ENCODE results near the gene CTTN.
"Not testable (repeated sequence)": the region's sequence is repeated elsewhere in the genome, so short reads cannot be mapped to it uniquely, and the experiment has no call there.

The CTTN gene

DNA sequence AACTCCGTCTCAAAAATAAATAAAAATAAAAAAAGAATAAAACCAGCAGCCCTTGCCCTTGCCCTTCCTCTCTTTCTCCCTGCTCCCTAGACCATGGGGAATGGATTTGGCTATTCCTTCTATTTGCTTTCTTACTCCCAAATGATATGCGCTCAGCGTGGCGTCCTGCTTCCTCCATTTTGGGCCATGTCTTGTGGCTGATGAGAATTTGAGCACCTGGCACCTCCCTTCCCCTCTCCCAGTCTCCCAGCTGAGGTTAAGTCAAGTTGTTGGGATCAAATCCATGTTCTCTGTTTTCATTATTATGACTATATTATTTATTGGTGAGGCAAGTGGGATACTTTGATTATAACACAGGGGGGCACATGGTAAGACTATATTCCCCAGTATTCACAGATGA, 10.8 kb upstream of the CTTN start:
- no peak overlapping the region for H3K4me3 ChIP-seq (replicated peaks in 1 of 2; ENCODE audit: low read depth in 2 of 2, low read length in 2 of 2)
- no peak for DNase-seq (ENCODE audit: low read depth in 2 of 2)
- TF ChIP-seq, protein P1, sequence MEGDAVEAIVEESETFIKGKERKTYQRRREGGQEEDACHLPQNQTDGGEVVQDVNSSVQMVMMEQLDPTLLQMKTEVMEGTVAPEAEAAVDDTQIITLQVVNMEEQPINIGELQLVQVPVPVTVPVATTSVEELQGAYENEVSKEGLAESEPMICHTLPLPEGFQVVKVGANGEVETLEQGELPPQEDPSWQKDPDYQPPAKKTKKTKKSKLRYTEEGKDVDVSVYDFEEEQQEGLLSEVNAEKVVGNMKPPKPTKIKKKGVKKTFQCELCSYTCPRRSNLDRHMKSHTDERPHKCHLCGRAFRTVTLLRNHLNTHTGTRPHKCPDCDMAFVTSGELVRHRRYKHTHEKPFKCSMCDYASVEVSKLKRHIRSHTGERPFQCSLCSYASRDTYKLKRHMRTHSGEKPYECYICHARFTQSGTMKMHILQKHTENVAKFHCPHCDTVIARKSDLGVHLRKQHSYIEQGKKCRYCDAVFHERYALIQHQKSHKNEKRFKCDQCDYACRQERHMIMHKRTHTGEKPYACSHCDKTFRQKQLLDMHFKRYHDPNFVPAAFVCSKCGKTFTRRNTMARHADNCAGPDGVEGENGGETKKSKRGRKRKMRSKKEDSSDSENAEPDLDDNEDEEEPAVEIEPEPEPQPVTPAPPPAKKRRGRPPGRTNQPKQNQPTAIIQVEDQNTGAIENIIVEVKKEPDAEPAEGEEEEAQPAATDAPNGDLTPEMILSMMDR (IDR thresholded peaks at IDR 0.05; ENCODE audit: low read depth, low read length), result no peak

DNA sequence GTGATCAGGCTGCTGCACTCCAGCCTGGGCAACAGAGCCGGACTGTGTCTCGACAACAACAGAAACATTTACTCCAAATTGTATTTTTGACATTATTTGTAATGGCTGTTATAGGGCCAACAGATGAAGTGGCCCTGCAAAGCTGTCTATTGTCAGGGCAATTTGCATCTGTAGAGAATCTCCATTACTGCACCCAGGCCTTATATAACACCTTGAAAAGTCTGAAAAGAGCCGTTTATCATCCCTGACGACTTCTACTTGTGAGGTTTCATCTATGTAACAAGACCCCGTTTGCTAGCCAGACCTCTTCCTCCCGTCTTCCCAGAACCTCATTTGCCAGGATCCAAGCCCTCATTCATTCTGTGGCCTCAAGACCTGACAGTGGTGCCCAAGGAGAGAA, 9.1 kb upstream of the CTTN start:
- no peak overlapping the region for H3K4me3 ChIP-seq (replicated peaks in 1 of 2; ENCODE audit: low read depth in 2 of 2, low read length in 2 of 2)
- TF ChIP-seq, protein P1 (IDR thresholded peaks at IDR 0.05; ENCODE audit: low read depth, low read length), result no peak
- no peak for DNase-seq (ENCODE audit: low read depth in 2 of 2)

DNA sequence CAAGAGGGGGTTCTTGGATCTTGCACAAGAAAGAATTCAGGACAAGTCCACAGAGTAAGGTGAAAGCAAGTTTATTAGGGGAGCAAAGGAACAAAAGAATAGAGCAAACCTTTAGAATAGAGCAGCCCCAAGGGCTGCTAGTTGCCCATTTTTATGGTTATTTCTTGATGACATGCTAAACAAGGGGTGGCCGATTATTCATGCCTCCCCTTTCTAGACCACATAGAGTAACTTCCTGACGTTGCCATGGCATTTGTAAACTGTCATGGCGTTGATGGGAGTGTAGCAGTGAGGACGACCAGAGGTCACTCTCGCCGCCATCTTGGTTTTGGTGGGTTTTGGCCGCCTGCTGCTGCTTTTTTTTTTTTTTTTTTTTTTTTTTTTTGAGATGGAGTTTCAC, 7.4 kb upstream of the CTTN start:
- not testable (repeated sequence) for H3K4me3 ChIP-seq (replicated peaks in 1 of 2; ENCODE audit: low read depth in 2 of 2, low read length in 2 of 2); DNase-seq (ENCODE audit: low read depth in 2 of 2)

DNA sequence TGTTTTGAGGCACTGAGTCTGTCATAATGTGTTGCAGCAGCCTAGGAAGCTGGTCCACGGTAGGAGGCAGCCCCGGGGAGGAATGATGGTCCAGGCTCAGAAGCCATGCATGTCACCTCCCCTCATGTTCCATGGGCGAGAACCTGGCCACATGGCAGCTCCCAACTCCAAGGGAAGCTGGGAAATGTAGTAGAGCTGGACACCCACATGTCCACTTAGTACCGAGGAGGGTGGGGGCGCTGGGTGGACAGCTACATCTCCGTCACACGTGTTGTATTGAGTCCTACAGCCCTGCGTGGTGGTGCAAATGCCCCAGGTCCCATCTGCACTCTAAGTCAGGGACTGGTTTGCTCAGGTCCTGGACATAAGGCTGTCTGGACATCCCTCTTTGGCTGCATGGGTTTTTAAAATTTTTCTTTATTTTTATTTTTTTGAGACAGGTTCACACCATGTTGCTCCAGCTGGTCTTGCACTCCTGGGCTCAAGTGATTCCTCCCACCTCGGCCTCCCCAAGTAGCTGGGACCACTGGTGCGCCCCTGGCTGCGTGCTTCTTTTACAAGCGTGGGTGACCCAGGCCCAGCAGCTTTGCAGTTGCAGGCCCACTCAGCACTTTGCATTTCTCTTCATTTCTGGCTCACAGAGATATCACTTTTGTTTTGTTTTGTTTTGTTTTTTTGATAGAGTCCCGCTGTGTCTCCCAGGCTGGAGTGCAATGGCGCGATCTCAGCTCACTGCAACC, 3.9 kb upstream of the CTTN start:
- TF ChIP-seq, protein P1 (IDR thresholded peaks at IDR 0.05; ENCODE audit: low read depth, low read length), result no peak
- no peak for DNase-seq (ENCODE audit: low read depth in 2 of 2)
- no peak overlapping the region for H3K4me3 ChIP-seq (replicated peaks in 1 of 2; ENCODE audit: low read depth in 2 of 2, low read length in 2 of 2)

DNA sequence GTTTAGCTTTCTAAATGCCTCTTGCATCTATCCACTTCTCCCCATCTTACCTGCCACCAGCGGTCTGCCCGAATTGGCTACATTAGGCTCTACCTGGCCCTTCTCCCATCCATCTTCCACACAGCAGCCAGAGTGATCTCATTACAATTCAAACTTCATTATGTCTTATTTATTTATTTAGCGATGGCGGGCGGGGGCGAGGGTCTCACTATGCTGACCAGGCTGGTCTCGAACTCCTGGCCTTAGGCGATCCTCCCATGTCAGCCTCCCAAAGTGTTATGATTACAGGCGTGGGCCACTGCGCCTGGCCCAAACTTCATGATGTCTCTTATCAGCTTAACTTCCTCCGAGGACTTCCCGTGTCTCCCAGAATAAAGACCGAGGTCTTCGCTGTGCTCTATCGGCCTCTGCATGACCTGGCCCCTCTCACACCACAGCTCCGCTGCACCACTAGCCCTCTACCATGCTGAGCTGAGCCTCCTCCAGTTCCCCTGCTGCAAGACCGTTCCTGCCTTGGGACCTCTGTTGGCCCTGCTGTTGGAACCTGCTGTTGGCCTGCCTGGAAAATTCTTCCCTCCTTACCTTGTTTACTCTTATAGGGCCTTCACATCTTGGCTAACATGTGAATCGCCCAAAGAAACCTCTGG, 870 bp upstream of the CTTN start:
- DNase-seq (ENCODE audit: low read depth in 2 of 2), result peak in 1 of 2 donors; percentile 35
- H3K4me3 ChIP-seq (replicated peaks in 1 of 2; ENCODE audit: low read depth in 2 of 2, low read length in 2 of 2), result peak overlapping the region; percentile 76 to 86
- TF ChIP-seq, protein P1 (IDR thresholded peaks at IDR 0.05; ENCODE audit: low read depth, low read length), result no peak

DNA sequence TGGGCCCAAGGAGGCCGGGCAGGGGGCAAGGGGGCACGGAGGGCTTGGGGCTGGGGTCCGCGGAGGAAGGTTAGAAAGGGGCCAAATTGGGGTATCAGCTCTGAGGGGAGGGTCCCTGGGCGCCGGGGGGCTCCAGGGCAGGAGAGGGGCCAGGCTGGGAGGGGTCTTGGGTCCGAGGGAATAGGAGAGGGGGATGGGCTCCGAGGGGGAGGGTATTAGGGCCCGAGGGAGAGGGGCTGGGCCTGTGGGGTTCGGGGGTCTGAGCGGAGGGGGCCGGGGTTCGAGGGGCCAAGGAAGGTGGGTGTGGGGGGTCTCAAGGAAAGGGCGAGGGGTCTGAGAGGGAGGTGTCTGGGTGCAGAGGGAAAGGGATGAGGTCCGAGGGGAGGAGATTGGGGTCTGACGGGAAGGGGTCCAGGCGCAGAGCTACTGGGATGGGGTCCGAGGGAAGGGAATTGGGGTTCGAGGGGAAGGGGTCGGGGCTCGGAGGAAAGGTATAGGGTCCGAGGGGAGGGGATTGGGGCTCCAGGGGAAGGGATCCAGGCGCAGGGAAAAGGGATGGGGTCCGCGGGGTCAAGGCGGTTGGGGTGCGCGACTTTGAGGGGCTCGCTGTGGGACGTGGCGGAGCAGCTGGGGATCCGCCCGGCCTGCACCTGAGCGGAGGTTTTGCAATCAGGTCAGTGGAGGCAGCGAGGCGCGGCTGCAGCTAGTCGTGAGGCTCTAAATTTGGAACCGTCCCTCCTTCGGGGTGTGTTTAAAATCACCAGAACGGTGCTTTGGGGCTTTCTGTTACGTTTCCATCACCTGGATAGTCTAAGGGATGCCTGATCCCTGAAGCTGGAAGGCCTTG, 728 bp downstream of the CTTN start:
- no peak for DNase-seq (ENCODE audit: low read depth in 2 of 2)
- peak overlapping the region; percentile 86 to 94 for H3K4me3 ChIP-seq (replicated peaks in 1 of 2; ENCODE audit: low read depth in 2 of 2, low read length in 2 of 2)
- TF ChIP-seq, protein P1 (IDR thresholded peaks at IDR 0.05; ENCODE audit: low read depth, low read length), result no peak

DNA sequence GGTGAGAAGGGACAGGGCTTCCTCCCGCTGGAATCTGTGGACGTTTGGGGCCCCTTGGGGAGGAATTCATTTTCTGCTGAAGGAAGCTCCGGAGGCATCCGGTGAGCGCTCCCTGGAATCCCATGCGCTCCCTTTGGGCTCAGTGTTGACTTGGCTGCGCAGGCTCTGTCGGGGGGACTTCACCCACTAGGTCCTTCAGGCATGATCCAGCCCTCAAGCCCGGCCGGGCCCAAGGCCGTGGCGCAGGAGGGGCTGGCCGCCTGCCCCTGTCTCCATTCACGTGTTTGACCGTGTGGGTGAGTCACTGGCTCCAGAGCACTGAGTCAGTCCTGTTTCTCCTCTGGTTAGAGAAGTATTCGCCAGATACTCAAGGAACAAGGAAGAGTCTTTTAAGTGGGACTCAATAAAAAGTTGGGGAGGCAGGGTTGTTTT, 1.4 kb downstream of the CTTN start:
- peak; percentile 96 for DNase-seq (ENCODE audit: low read depth in 2 of 2)
- H3K4me3 ChIP-seq (replicated peaks in 1 of 2; ENCODE audit: low read depth in 2 of 2, low read length in 2 of 2), result peak overlapping the region; percentile 86 to 94
- TF ChIP-seq, protein P1 (IDR thresholded peaks at IDR 0.05; ENCODE audit: low read depth, low read length), result no peak

Data from cardiac fibroblast (primary cell).